CD8-positive, alpha-beta memory T cell (primary cell): ENCODE measurements around the gene LMOD1. TPM values are rescaled to one million over a fixed set of nuclear protein-coding genes. Genes with fewer than 3 reads are reported as not detected.
"Not testable (repeated sequence)": the region's sequence is repeated elsewhere in the genome, so short reads cannot be mapped to it uniquely, and the experiment has no call there.

ENCODE experiments used
- CTCF ChIA-PET: fragments of 350-600 bp; sonication (Branson Sonifier 250); formaldehyde crosslinking; loops from one replicate; lab custom pipeline; 2021; ENCODE audit warnings: antibody characterized with exemption; lab: Charles Lee
- POLR2A ChIA-PET: fragments of 350-600 bp; sonication (Branson Sonifier 250); formaldehyde crosslinking; loops from one replicate; lab custom pipeline; 2021; ENCODE audit warnings: antibody characterized with exemption; lab: Charles Lee
- DNase-seq, 5 donors: peaks; one replicate each; pipeline versions ENCODE4 v3.0.0 to v3.0.0-alpha.2; 2020 to 2022; ENCODE audit warnings: mixed read lengths in 1 of 5
- H3K27ac ChIP-seq: one replicate; pipeline ENCODE4 v1.7.0; 2013; ENCODE audit warnings: low read depth, mild to moderate bottlenecking, low read length, moderate library complexity
- H3K27me3 ChIP-seq: 2 replicates; pipeline ENCODE4 v1.7.0; 2013; ENCODE audit warnings: low read length, mild to moderate bottlenecking; ENCODE audit not compliant: insufficient read depth, poor library complexity, severe bottlenecking
- H3K36me3 ChIP-seq: 2 replicates; pipeline ENCODE4 v1.7.0; 2013; ENCODE audit warnings: mild to moderate bottlenecking, low read length, moderate library complexity; ENCODE audit not compliant: insufficient read depth
- H3K4me1 ChIP-seq: 2 replicates; pipeline ENCODE4 v1.7.0; 2013; ENCODE audit warnings: mild to moderate bottlenecking, low read length, moderate library complexity; ENCODE audit not compliant: insufficient read depth
- H3K4me3 ChIP-seq: 2 replicates; pipeline ENCODE4 v1.7.0; 2013; ENCODE audit warnings: mild to moderate bottlenecking, low read length
- H3K9me3 ChIP-seq: 2 replicates; pipeline ENCODE4 v1.7.0; 2013; ENCODE audit warnings: mild to moderate bottlenecking, low read length
- H3K27ac Mint-ChIP-seq, 8 donors: one replicate each; pipeline ENCODE4 v1.8.0; 2020 to 2021; ENCODE audit warnings: mixed read lengths in 8 of 8, mild to moderate bottlenecking in 6 of 8, inconsistent platforms in 3 of 8, moderate library complexity in 3 of 8
- H3K27me3 Mint-ChIP-seq, 2 donors: one replicate each; pipeline ENCODE4 v1.8.0; 2020 to 2021; ENCODE audit warnings: mixed read lengths in 2 of 2, mild to moderate bottlenecking in 1 of 2, moderate library complexity in 1 of 2
- H3K36me3 Mint-ChIP-seq, 3 donors: one replicate each; pipeline ENCODE4 v1.8.0; 2020 to 2021; ENCODE audit warnings: mixed read lengths in 3 of 3, inconsistent platforms in 1 of 3, mild to moderate bottlenecking in 1 of 3
- H3K4me1 Mint-ChIP-seq, 3 donors: one replicate each; pipeline ENCODE4 v1.8.0; 2020 to 2021; ENCODE audit warnings: mixed read lengths in 3 of 3, inconsistent platforms in 1 of 3, mild to moderate bottlenecking in 1 of 3
- H3K4me3 Mint-ChIP-seq, 7 donors: one replicate each; pipeline ENCODE4 v1.8.0; 2020 to 2021; ENCODE audit warnings: mixed read lengths in 7 of 7, mild to moderate bottlenecking in 6 of 7, moderate library complexity in 4 of 7, inconsistent platforms in 2 of 7
- H3K9me3 Mint-ChIP-seq, 5 donors: one replicate each; pipeline ENCODE4 v1.8.0; 2020 to 2022; ENCODE audit warnings: mixed read lengths in 5 of 5, mild to moderate bottlenecking in 3 of 5, moderate library complexity in 2 of 5, inconsistent platforms in 1 of 5
- polyA plus RNA-seq: library from polyadenylated mRNA; unstranded; fragments of 300-500 nt; fragmentation: Illumina TruSeq; gene quantifications from one replicate; pipeline ENCODE4 v1.2.3, GENCODE V29; 2021
- total RNA-seq, 2 experiments: library from RNA; stranded (reverse); gene quantifications; one replicate each; pipeline ENCODE4 v1.2.3, GENCODE V29; 2021

Gene LMOD1
- total and polyA plus RNA-seq, 3 experiments from 2014 or later = not detected

DNA sequence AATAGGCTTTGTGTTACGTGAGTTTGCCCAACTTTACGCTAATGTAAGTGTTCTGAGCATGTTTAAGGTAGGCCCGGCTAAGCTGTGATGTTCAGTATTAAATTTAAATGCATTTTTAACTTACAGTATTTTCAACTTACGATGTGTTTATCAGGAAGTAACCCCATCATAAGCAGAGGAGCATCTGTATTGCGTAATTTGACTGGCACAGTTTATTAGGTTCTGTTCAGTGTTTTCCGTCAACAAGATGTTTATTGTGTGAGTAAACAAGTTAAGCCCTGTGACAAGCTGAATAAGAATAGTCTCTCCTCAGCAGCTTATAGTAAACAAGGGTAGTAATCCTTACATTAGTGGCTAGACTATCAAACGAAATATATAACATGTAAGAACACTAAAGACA is 84.9 kb downstream of the LMOD1 start:
- DNase-seq = no peak
- no peaks in the 10 kb centered on the region for H3K9me3 ChIP-seq
- CTCF ChIA-PET = interaction anchor here (0.9 to 1.3 kb wide), 3 partner anchors 11 to 332 kb away, joined by 3 read pairs; partner anchors contain the start of gene LGR6
- POLR2A ChIA-PET = no interaction called here
- peaks cover 8 to 89% (median 25%) of the 10 kb centered on the region in 3 donors for H3K36me3 Mint-ChIP-seq
- no peaks in the 10 kb centered on the region for H3K4me1 Mint-ChIP-seq
- H3K27me3 Mint-ChIP-seq = no peaks in the 10 kb centered on the region
- H3K4me1 ChIP-seq = no peaks in the 10 kb centered on the region
- no peak overlapping the region for H3K4me3 ChIP-seq
- H3K36me3 ChIP-seq = peaks cover 38% of the 10 kb centered on the region
- no peak overlapping the region for H3K27ac Mint-ChIP-seq
- no peak overlapping the region for H3K4me3 Mint-ChIP-seq
- H3K27ac ChIP-seq = no peak overlapping the region
- H3K27me3 ChIP-seq = no peaks in the 10 kb centered on the region
- H3K9me3 Mint-ChIP-seq = no peaks in the 10 kb centered on the region

DNA sequence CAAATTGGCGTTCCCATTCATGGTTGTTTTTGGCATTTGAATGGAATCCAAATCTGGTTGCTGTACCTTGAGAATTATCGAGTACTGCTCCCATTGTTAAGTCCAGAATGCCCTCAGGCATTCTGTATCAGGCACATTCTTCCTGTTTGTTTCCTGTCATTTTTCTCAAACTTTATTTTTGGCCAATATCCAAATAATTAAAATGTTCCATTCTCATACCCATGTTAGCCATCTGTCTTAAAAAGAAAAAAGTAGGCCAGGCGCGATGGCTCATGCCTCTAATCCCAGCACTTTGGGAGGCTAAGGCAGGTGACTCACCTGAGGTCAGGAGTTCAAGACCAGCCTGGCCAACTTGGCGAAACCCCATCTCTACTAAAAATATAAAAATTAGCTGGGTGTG is 86.9 kb downstream of the LMOD1 start:
- no peak overlapping the region for H3K27ac ChIP-seq
- Mint-ChIP-seq H3K36me3 (peaks cover 8 to 91% (median 36%) of the 10 kb centered on the region in 3 donors), H3K4me1 (no peaks in the 10 kb centered on the region), H3K27me3 (no peaks in the 10 kb centered on the region), H3K4me3 (no peak overlapping the region), H3K27ac (no peak overlapping the region), H3K9me3 (no peaks in the 10 kb centered on the region)
- ChIA-PET CTCF (interaction anchor here (1.3 kb wide), 1 partner anchor 18 kb away, joined by 3 read pairs; no protein-coding TSS in a partner anchor), POLR2A (no interaction called here)
- no peaks in the 10 kb centered on the region for H3K27me3 ChIP-seq
- H3K4me1 ChIP-seq = no peaks in the 10 kb centered on the region
- no peaks in the 10 kb centered on the region for H3K9me3 ChIP-seq
- no peak for DNase-seq
- no peak overlapping the region for H3K4me3 ChIP-seq
- H3K36me3 ChIP-seq = peaks cover 39% of the 10 kb centered on the region

DNA sequence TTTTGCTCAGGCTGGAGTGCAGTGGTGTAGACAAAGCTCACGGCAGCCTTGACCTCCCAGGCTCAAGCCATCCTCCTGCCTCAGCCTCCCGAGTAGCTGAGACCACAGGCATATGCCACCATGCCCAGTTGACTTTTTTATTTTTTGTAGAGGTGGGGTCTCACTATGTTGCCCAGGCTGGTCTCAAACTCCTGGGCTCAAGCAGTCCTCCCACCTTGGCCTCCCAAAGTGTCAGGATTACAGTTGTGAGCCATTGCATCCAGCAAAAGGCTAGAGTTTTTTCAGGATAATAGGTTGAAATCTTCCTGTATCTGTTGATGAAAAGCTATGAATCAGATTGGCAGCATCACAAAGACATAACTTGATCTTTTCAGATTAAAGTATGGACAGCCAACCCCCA is 89.6 kb downstream of the LMOD1 start:
- H3K4me1 ChIP-seq, H3K4me3 ChIP-seq, H3K9me3 Mint-ChIP-seq, H3K4me3 Mint-ChIP-seq, H3K4me1 Mint-ChIP-seq, H3K9me3 ChIP-seq, DNase-seq, H3K27me3 Mint-ChIP-seq, H3K27ac ChIP-seq, POLR2A ChIA-PET, H3K27me3 ChIP-seq: not testable (repeated sequence)
- CTCF ChIA-PET = interaction anchor here (1.7 kb wide), 1 partner anchor 344 kb away, joined by 4 read pairs; no protein-coding TSS in a partner anchor
- H3K36me3 ChIP-seq = peaks cover 54% of the 10 kb centered on the region
- peaks cover 8 to 92% (median 31%) of the 10 kb centered on the region in 3 donors for H3K36me3 Mint-ChIP-seq
- peak overlapping the region in 2 of 8 donors; percentile 20 to 74 for H3K27ac Mint-ChIP-seq

DNA sequence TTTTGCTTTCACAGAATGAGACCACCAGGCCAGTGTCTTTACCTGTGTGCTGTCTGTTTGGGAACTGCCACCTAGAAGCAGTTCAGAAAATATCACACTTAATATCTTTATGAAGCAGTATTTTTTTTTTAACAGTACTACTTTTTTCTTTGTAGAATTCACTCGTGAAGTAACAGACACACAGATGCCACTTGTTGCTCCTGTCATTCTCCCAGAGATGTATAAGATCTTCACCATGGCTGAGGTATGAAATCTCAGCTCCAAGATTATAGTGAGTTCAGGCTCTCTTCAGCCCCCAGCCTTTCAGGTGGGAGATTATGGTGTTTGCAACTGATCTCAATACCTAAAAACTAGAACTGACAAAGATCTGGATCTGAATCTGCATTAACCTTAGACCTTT is 94.4 kb downstream of the LMOD1 start:
- ChIA-PET CTCF (no interaction called here), POLR2A (no interaction called here)
- Mint-ChIP-seq H3K9me3 (no peaks in the 10 kb centered on the region), H3K27ac (peak overlapping the region in 1 of 8 donors; percentile 38), H3K4me3 (no peak overlapping the region), H3K36me3 (peaks cover 1 to 89% (median 33%) of the 10 kb centered on the region in 3 donors), H3K27me3 (no peaks in the 10 kb centered on the region), H3K4me1 (peaks cover 3 to 4% (median 4%) of the 10 kb centered on the region in 3 donors)
- no peak overlapping the region for H3K27ac ChIP-seq
- H3K4me3 ChIP-seq = no peak overlapping the region
- no peak for DNase-seq
- H3K27me3 ChIP-seq = no peaks in the 10 kb centered on the region
- no peaks in the 10 kb centered on the region for H3K9me3 ChIP-seq
- no peaks in the 10 kb centered on the region for H3K4me1 ChIP-seq
- H3K36me3 ChIP-seq = peaks cover 49% of the 10 kb centered on the region

- Mint-ChIP-seq H3K27ac (peak overlapping the region in 1 of 8 donors; percentile 61), H3K9me3 (no peaks in the 10 kb centered on the region), H3K4me3 (no peak overlapping the region), H3K4me1 (peaks cover 10 to 19% (median 12%) of the 10 kb centered on the region in 3 donors), H3K27me3 (no peaks in the 10 kb centered on the region), H3K36me3 (peaks cover 0 to 72% (median 20%) of the 10 kb centered on the region in 3 donors)
- H3K4me3 ChIP-seq = no peak overlapping the region
- no peaks in the 10 kb centered on the region for H3K4me1 ChIP-seq
- H3K36me3 ChIP-seq = peaks cover 42% of the 10 kb centered on the region
- H3K9me3 ChIP-seq = no peaks in the 10 kb centered on the region
- ChIA-PET CTCF (interaction anchor here (1.2 kb wide), 1 partner anchor 13 kb away, joined by 3 read pairs; no protein-coding TSS in a partner anchor), POLR2A (no interaction called here)
- no peak for DNase-seq
- no peaks in the 10 kb centered on the region for H3K27me3 ChIP-seq
- H3K27ac ChIP-seq = no peak overlapping the region
Measured at GRCh38 chr1:201850053-201850397, 96.3 kb downstream of the LMOD1 start.

DNA sequence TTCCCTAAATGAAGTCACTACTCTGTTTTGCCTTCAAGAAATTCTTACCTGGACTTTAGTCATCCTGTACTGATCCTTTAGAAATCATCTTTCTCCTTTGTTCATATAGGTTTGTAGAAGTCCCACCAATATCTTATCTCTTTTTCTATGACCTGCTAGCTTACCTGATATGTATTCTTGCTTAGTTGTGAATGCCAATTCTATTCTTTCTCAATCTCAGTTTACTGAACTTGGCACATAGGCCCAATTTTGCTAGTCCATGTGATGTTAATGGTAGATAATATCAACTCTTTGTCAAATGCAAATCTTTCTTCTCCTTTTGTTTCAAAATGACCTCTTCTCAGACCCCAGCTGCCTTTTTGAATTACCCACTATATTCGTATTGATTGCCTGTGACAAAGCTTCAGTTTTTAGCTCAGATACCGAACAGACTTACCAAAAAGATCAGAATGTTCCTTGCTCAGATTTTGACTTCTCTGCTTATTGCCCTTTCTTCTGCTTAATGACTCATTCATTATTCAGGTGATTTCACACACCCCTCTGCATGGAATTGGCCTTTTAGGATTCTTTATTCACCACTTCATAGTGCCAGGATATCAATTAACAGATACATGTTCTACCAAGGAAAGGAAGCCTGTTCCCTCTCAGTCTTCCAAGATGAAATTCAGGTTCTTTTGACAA is 96.8 kb downstream of the LMOD1 start:
- H3K4me3 ChIP-seq = no peak overlapping the region
- H3K4me1 ChIP-seq = no peaks in the 10 kb centered on the region
- Mint-ChIP-seq H3K9me3 (no peaks in the 10 kb centered on the region), H3K4me1 (peaks cover 10 to 19% (median 12%) of the 10 kb centered on the region in 3 donors), H3K36me3 (peaks cover 0 to 67% (median 17%) of the 10 kb centered on the region in 3 donors), H3K4me3 (no peak overlapping the region), H3K27ac (peak overlapping the region in 2 of 8 donors; percentile 3 to 61), H3K27me3 (no peaks in the 10 kb centered on the region)
- peaks cover 37% of the 10 kb centered on the region for H3K36me3 ChIP-seq
- ChIA-PET POLR2A (no interaction called here), CTCF (interaction anchor here (1.5 to 2.6 kb wide), 2 partner anchors 20 to 28 kb away, joined by 3 to 8 read pairs; partner anchors contain the start of gene IPO9)
- H3K27me3 ChIP-seq = no peaks in the 10 kb centered on the region
- no peak overlapping the region for H3K27ac ChIP-seq
- H3K9me3 ChIP-seq = no peaks in the 10 kb centered on the region
- no peak for DNase-seq

- Histone ChIP-seq H3K9me3 (no peaks in the 10 kb centered on the region), H3K4me1 (no peaks in the 10 kb centered on the region), H3K27me3 (no peaks in the 10 kb centered on the region), H3K36me3 (peaks cover 28% of the 10 kb centered on the region), H3K4me3 (no peak overlapping the region), H3K27ac (no peak overlapping the region)
- no peak for DNase-seq
- H3K27me3 Mint-ChIP-seq = no peaks in the 10 kb centered on the region
- H3K4me1 Mint-ChIP-seq = peaks cover 10 to 26% (median 19%) of the 10 kb centered on the region in 3 donors
- ChIA-PET CTCF (interaction anchor here (1.5 to 2.6 kb wide), 3 partner anchors 12 to 29 kb away, joined by 3 to 8 read pairs (median 4); partner anchors contain the start of gene IPO9), POLR2A (no interaction called here)
- no peak overlapping the region for H3K4me3 Mint-ChIP-seq
- no peak overlapping the region for H3K27ac Mint-ChIP-seq
- peaks cover 0 to 57% (median 17%) of the 10 kb centered on the region in 3 donors for H3K36me3 Mint-ChIP-seq
- no peaks in the 10 kb centered on the region for H3K9me3 Mint-ChIP-seq
Measured at GRCh38 chr1:201848230-201848629, 98.1 kb downstream of the LMOD1 start.

- H3K4me1 Mint-ChIP-seq = peaks cover 11 to 37% (median 30%) of the 10 kb centered on the region in 3 donors
- Histone ChIP-seq H3K36me3 (peaks cover 17% of the 10 kb centered on the region), H3K27me3 (no peaks in the 10 kb centered on the region), H3K9me3 (no peaks in the 10 kb centered on the region), H3K4me3 (no peak overlapping the region), H3K4me1 (no peaks in the 10 kb centered on the region), H3K27ac (no peak overlapping the region)
- POLR2A ChIA-PET = no interaction called here
- H3K9me3 Mint-ChIP-seq = no peaks in the 10 kb centered on the region
- CTCF ChIA-PET = interaction anchor here (1.5 to 2.6 kb wide), 2 partner anchors 10 to 18 kb away, joined by 4 to 8 read pairs; partner anchors contain the start of gene IPO9
- no peak for DNase-seq
- peak overlapping the region in 1 of 8 donors; percentile 81 for H3K27ac Mint-ChIP-seq
- H3K4me3 Mint-ChIP-seq = no peak overlapping the region
- peaks cover 0 to 57% (median 15%) of the 10 kb centered on the region in 3 donors for H3K36me3 Mint-ChIP-seq
- no peaks in the 10 kb centered on the region for H3K27me3 Mint-ChIP-seq
Measured at GRCh38 chr1:201847150-201847549, 99.2 kb downstream of the LMOD1 start.
